ENCODE results near the gene SMIM43.
A peak's percentile ranks its signal among the peaks of the same experiment; 100 is the strongest.
"Not testable (repeated sequence)": the region's sequence is repeated elsewhere in the genome, so short reads cannot be mapped to it uniquely, and the experiment has no call there.

Gene SMIM43

GRCh38 chr4:121734571-121734970 lies 30.4 kb downstream of the SMIM43 start:
- TF ChIP-seq CTCF (IDR thresholded peaks at IDR 0.05; ENCODE audit: low read depth, low read length): no peak
- no peak for DNase-seq (ENCODE audit: low read depth, low spot score)
- in situ Hi-C loops (cut with HindIII; ENCODE audit: low sequenced_read_pairs): no loop called here
- H3K4me3 ChIP-seq (ENCODE audit: low read depth, low read length): no peak overlapping the region

GRCh38 chr4:121733942-121734341 lies 31.0 kb downstream of the SMIM43 start:
- no peak overlapping the region for H3K4me3 ChIP-seq (ENCODE audit: low read depth, low read length)
- DNase-seq (ENCODE audit: low read depth, low spot score): no peak
- in situ Hi-C loops (cut with HindIII; ENCODE audit: low sequenced_read_pairs): no loop called here
- no peak for TF ChIP-seq CTCF (IDR thresholded peaks at IDR 0.05; ENCODE audit: low read depth, low read length)

GRCh38 chr4:121729753-121730152 lies 35.2 kb downstream of the SMIM43 start:
- in situ Hi-C loops (cut with HindIII; ENCODE audit: low sequenced_read_pairs); H3K4me3 ChIP-seq (ENCODE audit: low read depth, low read length); DNase-seq (ENCODE audit: low read depth, low spot score): not testable (repeated sequence)

GRCh38 chr4:121728798-121729226 lies 36.2 kb downstream of the SMIM43 start:
- in situ Hi-C loops (cut with HindIII; ENCODE audit: low sequenced_read_pairs): no loop called here
- H3K4me3 ChIP-seq (ENCODE audit: low read depth, low read length): no peak overlapping the region
- peak; percentile 78 for DNase-seq (ENCODE audit: low read depth, low spot score)
- TF ChIP-seq CTCF (IDR thresholded peaks at IDR 0.05; ENCODE audit: low read depth, low read length): no peak

- no peak overlapping the region for H3K4me3 ChIP-seq (ENCODE audit: low read depth, low read length)
- no peak for TF ChIP-seq CTCF (IDR thresholded peaks at IDR 0.05; ENCODE audit: low read depth, low read length)
- DNase-seq (ENCODE audit: low read depth, low spot score): peak; percentile 65
- in situ Hi-C loops (cut with HindIII; ENCODE audit: low sequenced_read_pairs): no loop called here
Measured at GRCh38 chr4:121728066-121728465, 36.9 kb downstream of the SMIM43 start.

GRCh38 chr4:121726642-121727268 lies 38.2 kb downstream of the SMIM43 start:
- DNase-seq (ENCODE audit: low read depth, low spot score): peak; percentile 82
- peak; percentile 63 for TF ChIP-seq CTCF (IDR thresholded peaks at IDR 0.05; ENCODE audit: low read depth, low read length)

GRCh38 chr4:121724671-121725070 lies 40.3 kb downstream of the SMIM43 start:
- no peak for TF ChIP-seq CTCF (IDR thresholded peaks at IDR 0.05; ENCODE audit: low read depth, low read length)
- no peak overlapping the region for H3K4me3 ChIP-seq (ENCODE audit: low read depth, low read length)
- no peak for DNase-seq (ENCODE audit: low read depth, low spot score)
- in situ Hi-C loops (cut with HindIII; ENCODE audit: low sequenced_read_pairs): no loop called here

More at GRCh38 chr4:121726642-121727268, 38.2 kb downstream of the SMIM43 start:
- in situ Hi-C loops (cut with HindIII; ENCODE audit: low sequenced_read_pairs): no loop called here
- no peak overlapping the region for H3K4me3 ChIP-seq (ENCODE audit: low read depth, low read length)

All from astrocyte of the spinal cord (primary cell).